Mammary microvascular endothelial cell (primary cell): Measurements from ENCODE around the gene SMPD2. TPM values are rescaled to one million over a fixed set of nuclear protein-coding genes. Genes with fewer than 3 reads are reported as not detected.

Source experiments
- total RNA-seq: library from RNA; depleted of rRNA; stranded (reverse); fragments of >200 nt; gene quantifications from 2 replicates; pipeline ENCODE4 v1.2.3, GENCODE V29; 2015

Gene SMPD2
- 6.6 and 8.7 TPM in 2 replicates for total RNA-seq

DNA sequence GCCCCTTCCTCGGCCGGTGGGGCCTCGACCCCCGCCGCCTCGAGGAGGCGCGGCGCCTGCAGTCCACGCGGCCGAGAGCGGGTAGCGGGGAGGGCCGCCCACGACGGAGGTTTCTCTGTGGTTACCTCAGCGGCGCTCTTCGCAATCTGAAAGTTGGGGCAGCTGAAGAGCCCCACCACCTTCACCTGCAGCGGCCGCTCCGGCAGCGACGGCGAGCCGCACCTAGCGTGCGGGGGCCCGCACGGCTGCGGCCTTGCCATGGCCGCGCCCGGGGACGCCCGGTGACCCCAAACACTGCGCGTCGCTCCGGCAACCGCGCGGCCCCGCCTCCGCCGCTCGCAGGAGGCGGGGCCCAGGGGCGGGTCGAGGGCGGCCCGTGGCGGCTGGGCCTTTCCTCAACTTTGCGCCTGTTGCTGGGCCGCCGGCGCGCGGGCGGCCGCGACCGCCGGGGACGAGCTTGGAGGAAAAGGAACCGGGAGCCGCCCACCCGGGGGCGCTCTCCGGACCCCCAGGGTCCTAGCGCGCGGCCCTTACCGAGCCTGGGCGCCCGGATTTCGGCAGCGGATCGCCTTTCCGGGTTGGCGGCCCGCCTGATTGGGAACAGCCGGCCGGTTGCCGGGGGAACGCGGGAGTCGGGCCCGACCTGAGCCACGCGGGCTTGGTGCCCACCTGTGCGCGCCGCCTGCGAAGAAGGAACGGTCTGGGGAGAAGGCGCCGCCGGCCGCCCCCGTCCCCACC lies at the start of gene SMPD2, which contains the start of gene PPIL6:
Gene SMPD2, plus strand, starts transcription at position 394 of the 738 bp plus-strand sequence. CDS start 398 bp downstream, outside the sequence.
Gene PPIL6, minus strand, starts transcription at position 298 of the 738 bp plus-strand sequence. Its CDS starts 38 bp downstream, at position 260.

GRCh38 chr6:109455437-109456110 lies 15.1 kb downstream of the SMPD2 start, which contains the start of gene MICAL1:
Gene MICAL1 (minus strand): TSS chr6:109455772. CDS start chr6:109454196, 1,576 bp downstream.

GRCh38 chr6:109482905-109483734 lies 42.6 kb downstream of the SMPD2 start, which contains the start of gene ZBTB24:
Gene ZBTB24 (minus strand): TSS chr6:109483219. CDS start chr6:109482026, 1,193 bp downstream.

Other genes starting within 250 kb of the SMPD2 start
- 113 and 121 TPM in 2 replicates for gene CD164, start 58.3 kb upstream of the SMPD2 start, total RNA-seq
- not detected in 2 replicates for gene PPIL6, start 96 bp upstream of the SMPD2 start, total RNA-seq
- 11.8 and 12.1 TPM in 2 replicates for gene MICAL1, start 15.0 kb downstream of the SMPD2 start, total RNA-seq
- gene ZBTB24, start 42.5 kb downstream of the SMPD2 start, total RNA-seq: 3.7 and 5.0 TPM in 2 replicates